ENCODE measurements around the gene BZW1.
A peak's percentile ranks its signal among the peaks of the same experiment; 100 is the strongest.

Gene BZW1

DNA sequence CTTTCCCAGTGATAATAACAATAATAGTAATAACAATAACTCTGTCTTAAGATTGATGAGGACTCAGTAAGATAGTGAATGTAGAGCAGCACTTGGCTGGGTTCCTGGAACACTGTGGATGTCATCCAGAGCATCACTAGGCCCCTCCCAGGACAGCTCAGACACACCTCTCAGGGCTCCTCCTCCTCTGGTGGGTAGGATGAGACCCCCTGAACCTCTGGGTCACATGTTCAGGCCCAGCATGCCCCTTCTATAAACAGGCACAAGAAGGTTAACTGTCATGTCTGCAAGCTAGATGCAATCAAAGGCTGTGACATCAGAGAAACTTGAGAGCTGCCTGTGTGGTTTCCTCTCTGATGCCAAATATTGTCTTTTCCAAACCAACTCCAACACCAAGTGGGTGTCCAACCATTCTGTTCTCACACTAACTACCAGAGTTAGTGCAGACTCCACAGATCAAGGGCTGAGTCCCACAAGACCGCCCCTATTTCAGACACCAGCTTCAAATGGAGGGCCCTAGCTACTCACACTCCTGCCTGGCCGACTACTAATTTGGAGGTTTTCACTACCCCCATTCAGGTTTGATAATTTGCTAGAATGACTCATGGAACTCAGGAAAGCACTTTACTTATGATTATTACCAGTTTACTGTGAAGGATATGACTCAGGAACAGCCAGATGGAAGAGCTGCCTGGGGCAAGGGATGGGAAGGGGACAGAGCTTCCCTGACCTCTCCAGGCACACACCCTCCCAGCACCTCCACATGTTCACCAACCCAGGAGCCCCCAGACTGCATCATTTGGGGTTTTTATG, 46.4 kb upstream of the BZW1 start (continued):
- TF ChIP-seq SCRT1 (tag by site-specific recombination; IDR thresholded peaks at IDR 0.05; ENCODE audit: borderline replicate concordance) (no peak), WT1 (tag by site-specific recombination; IDR thresholded peaks at IDR 0.05) (peak; percentile 52), ZNF2 (tag by site-specific recombination; IDR thresholded peaks at IDR 0.05) (0 out of 2 replicates have a peak, but pooled peaks have one; percentile 48), ZFP37 (tag by site-specific recombination; IDR thresholded peaks at IDR 0.05) (no peak), ZNF664 (tag by site-specific recombination; IDR thresholded peaks at IDR 0.05) (no peak), ZNF335 (tag by site-specific recombination; conservative IDR thresholded peaks at IDR 0.05) (peak; percentile 85), ZBTB48 (tag by site-specific recombination; IDR thresholded peaks at IDR 0.05) (0 out of 2 replicates have a peak, but pooled peaks have one; percentile 29), ZNF426 (tag by site-specific recombination; IDR thresholded peaks at IDR 0.05) (no peak), ZNF184 (tag by site-specific recombination; IDR thresholded peaks at IDR 0.05) (0 out of 2 replicates have a peak, but pooled peaks have one; percentile 22), ZSCAN16 (tag by site-specific recombination; IDR thresholded peaks at IDR 0.05) (no peak), ZNF629 (tag by site-specific recombination; IDR thresholded peaks at IDR 0.05) (peak; percentile 94), ZNF24 (tag by site-specific recombination; IDR thresholded peaks at IDR 0.05) (peak; percentile 52; the same call in 1 of the 2 replicates), PRDM1 (tag by site-specific recombination; IDR thresholded peaks at IDR 0.05) (0 out of 2 replicates have a peak, but pooled peaks have one; percentile 7), ZFP69B (tag by site-specific recombination; IDR thresholded peaks at IDR 0.05) (0 out of 2 replicates have a peak, but pooled peaks have one; percentile 11), SP3 (tag by site-specific recombination; IDR thresholded peaks at IDR 0.05) (peak; percentile 49), KLF9 (tag by site-specific recombination; IDR thresholded peaks at IDR 0.05; ENCODE audit: low read depth) (0 out of 2 replicates have a peak, but pooled peaks have one; percentile 20), ZNF341 (tag by site-specific recombination; IDR thresholded peaks at IDR 0.05; ENCODE audit: low read depth) (peak; percentile 64), ZNF660 (tag by site-specific recombination; IDR thresholded peaks at IDR 0.05) (0 out of 2 replicates have a peak, but pooled peaks have one; percentile 39), GLIS2 (tag by site-specific recombination; IDR thresholded peaks at IDR 0.05) (peak; percentile 37; the same call in 1 of the 2 replicates), ZNF366 (tag by site-specific recombination; conservative IDR thresholded peaks at IDR 0.05) (peak; percentile 79), ZFHX2 (tag by site-specific recombination; conservative IDR thresholded peaks at IDR 0.05) (no peak), ZEB2 (tag by site-specific recombination; IDR thresholded peaks at IDR 0.05) (peak; percentile 63)
- TF ChIP-seq, protein P1, sequence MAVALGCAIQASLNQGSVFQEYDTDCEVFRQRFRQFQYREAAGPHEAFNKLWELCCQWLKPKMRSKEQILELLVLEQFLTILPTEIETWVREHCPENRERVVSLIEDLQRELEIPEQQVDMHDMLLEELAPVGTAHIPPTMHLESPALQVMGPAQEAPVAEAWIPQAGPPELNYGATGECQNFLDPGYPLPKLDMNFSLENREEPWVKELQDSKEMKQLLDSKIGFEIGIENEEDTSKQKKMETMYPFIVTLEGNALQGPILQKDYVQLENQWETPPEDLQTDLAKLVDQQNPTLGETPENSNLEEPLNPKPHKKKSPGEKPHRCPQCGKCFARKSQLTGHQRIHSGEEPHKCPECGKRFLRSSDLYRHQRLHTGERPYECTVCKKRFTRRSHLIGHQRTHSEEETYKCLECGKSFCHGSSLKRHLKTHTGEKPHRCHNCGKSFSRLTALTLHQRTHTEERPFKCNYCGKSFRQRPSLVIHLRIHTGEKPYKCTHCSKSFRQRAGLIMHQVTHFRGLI (tag by site-specific recombination; IDR thresholded peaks at IDR 0.05), result peak; percentile 69; the same call in 1 of the 2 replicates
- TF ChIP-seq, protein P2, sequence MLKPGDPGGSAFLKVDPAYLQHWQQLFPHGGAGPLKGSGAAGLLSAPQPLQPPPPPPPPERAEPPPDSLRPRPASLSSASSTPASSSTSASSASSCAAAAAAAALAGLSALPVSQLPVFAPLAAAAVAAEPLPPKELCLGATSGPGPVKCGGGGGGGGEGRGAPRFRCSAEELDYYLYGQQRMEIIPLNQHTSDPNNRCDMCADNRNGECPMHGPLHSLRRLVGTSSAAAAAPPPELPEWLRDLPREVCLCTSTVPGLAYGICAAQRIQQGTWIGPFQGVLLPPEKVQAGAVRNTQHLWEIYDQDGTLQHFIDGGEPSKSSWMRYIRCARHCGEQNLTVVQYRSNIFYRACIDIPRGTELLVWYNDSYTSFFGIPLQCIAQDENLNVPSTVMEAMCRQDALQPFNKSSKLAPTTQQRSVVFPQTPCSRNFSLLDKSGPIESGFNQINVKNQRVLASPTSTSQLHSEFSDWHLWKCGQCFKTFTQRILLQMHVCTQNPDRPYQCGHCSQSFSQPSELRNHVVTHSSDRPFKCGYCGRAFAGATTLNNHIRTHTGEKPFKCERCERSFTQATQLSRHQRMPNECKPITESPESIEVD (tag by site-specific recombination; IDR thresholded peaks at IDR 0.05), result peak; percentile 65; the same call in 1 of the 2 replicates
- TF ChIP-seq, protein P3, sequence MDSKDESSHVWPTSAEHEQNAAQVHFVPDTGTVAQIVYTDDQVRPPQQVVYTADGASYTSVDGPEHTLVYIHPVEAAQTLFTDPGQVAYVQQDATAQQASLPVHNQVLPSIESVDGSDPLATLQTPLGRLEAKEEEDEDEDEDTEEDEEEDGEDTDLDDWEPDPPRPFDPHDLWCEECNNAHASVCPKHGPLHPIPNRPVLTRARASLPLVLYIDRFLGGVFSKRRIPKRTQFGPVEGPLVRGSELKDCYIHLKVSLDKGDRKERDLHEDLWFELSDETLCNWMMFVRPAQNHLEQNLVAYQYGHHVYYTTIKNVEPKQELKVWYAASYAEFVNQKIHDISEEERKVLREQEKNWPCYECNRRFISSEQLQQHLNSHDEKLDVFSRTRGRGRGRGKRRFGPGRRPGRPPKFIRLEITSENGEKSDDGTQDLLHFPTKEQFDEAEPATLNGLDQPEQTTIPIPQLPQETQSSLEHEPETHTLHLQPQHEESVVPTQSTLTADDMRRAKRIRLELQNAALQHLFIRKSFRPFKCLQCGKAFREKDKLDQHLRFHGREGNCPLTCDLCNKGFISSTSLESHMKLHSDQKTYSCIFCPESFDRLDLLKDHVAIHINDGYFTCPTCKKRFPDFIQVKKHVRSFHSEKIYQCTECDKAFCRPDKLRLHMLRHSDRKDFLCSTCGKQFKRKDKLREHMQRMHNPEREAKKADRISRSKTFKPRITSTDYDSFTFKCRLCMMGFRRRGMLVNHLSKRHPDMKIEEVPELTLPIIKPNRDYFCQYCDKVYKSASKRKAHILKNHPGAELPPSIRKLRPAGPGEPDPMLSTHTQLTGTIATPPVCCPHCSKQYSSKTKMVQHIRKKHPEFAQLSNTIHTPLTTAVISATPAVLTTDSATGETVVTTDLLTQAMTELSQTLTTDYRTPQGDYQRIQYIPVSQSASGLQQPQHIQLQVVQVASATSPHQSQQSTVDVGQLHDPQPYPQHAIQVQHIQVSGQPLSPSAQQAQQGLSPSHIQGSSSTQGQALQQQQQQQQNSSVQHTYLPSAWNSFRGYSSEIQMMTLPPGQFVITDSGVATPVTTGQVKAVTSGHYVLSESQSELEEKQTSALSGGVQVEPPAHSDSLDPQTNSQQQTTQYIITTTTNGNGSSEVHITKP (tag by site-specific recombination; IDR thresholded peaks at IDR 0.05), result peak; percentile 88
- TF ChIP-seq, protein P4, sequence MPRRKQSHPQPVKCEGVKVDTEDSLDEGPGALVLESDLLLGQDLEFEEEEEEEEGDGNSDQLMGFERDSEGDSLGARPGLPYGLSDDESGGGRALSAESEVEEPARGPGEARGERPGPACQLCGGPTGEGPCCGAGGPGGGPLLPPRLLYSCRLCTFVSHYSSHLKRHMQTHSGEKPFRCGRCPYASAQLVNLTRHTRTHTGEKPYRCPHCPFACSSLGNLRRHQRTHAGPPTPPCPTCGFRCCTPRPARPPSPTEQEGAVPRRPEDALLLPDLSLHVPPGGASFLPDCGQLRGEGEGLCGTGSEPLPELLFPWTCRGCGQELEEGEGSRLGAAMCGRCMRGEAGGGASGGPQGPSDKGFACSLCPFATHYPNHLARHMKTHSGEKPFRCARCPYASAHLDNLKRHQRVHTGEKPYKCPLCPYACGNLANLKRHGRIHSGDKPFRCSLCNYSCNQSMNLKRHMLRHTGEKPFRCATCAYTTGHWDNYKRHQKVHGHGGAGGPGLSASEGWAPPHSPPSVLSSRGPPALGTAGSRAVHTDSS (tag by site-specific recombination; IDR thresholded peaks at IDR 0.05), result no peak
- TF ChIP-seq, protein P5, sequence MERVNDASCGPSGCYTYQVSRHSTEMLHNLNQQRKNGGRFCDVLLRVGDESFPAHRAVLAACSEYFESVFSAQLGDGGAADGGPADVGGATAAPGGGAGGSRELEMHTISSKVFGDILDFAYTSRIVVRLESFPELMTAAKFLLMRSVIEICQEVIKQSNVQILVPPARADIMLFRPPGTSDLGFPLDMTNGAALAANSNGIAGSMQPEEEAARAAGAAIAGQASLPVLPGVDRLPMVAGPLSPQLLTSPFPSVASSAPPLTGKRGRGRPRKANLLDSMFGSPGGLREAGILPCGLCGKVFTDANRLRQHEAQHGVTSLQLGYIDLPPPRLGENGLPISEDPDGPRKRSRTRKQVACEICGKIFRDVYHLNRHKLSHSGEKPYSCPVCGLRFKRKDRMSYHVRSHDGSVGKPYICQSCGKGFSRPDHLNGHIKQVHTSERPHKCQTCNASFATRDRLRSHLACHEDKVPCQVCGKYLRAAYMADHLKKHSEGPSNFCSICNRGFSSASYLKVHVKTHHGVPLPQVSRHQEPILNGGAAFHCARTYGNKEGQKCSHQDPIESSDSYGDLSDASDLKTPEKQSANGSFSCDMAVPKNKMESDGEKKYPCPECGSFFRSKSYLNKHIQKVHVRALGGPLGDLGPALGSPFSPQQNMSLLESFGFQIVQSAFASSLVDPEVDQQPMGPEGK (tag by site-specific recombination; IDR thresholded peaks at IDR 0.05), result peak; percentile 74
- TF ChIP-seq, protein P6, sequence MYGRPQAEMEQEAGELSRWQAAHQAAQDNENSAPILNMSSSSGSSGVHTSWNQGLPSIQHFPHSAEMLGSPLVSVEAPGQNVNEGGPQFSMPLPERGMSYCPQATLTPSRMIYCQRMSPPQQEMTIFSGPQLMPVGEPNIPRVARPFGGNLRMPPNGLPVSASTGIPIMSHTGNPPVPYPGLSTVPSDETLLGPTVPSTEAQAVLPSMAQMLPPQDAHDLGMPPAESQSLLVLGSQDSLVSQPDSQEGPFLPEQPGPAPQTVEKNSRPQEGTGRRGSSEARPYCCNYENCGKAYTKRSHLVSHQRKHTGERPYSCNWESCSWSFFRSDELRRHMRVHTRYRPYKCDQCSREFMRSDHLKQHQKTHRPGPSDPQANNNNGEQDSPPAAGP (tag by site-specific recombination; IDR thresholded peaks at IDR 0.05), result peak; percentile 62; the same call in 1 of the 2 replicates

All from HEK293 (cell line).